NCI-H345 (cell line): ENCODE results near the gene ZNF536.
"Not testable (repeated sequence)": the region's sequence is repeated elsewhere in the genome, so short reads cannot be mapped to it uniquely, and the experiment has no call there.

Source experiments
- DNase-seq: peaks from one replicate; lab custom pipeline; 2025; lab: John Stamatoyannopoulos, UW

ZNF536 gene

DNA sequence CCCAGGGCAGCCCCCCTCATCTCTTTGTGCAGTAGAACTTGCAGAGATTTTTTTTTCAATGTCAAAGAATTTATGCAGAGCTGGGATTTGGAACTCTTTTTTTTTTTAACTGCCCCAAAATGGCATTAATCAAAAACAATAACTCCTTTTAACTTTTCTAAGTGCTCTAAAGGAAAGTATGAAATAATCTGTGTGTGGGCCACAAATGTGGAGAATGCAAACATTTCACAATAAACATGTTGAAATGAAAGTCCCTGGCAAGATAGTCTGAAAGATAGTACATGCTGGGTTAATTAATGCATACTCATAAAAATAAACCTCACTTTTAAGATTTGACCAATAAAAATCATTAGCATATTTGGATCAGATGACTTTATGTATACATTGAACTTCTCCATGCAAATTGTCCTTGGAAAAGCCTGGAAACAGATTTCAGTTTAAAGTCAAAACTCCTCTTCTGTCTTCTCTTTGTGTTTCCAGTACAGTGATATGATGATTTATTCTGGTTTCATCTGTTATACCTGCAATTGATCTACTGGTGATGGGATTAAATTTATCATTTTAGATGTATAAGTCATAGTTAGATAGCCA is 30.5 kb upstream of the ZNF536 start:
- DNase-seq = no peak

DNA sequence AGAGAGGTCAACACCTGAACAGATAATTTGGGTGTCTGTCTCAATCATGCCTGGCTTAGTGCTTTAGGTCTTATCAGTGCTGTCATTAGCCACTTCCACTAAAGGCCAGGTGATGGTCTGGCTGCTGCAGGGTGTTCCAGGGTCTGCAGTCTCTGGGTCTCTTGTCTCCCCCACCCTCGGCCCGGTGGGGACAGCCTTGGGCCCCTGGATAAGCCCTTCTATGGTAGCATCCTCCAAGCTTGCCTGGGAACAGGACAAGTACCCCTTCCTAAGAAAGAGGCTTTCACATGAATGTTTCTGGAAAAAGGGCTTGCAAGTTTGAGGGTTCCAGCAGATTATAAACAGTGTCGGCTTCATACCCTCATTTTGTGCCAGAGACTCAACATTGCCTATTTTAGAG is 29.3 kb upstream of the ZNF536 start:
- DNase-seq = no peak

DNA sequence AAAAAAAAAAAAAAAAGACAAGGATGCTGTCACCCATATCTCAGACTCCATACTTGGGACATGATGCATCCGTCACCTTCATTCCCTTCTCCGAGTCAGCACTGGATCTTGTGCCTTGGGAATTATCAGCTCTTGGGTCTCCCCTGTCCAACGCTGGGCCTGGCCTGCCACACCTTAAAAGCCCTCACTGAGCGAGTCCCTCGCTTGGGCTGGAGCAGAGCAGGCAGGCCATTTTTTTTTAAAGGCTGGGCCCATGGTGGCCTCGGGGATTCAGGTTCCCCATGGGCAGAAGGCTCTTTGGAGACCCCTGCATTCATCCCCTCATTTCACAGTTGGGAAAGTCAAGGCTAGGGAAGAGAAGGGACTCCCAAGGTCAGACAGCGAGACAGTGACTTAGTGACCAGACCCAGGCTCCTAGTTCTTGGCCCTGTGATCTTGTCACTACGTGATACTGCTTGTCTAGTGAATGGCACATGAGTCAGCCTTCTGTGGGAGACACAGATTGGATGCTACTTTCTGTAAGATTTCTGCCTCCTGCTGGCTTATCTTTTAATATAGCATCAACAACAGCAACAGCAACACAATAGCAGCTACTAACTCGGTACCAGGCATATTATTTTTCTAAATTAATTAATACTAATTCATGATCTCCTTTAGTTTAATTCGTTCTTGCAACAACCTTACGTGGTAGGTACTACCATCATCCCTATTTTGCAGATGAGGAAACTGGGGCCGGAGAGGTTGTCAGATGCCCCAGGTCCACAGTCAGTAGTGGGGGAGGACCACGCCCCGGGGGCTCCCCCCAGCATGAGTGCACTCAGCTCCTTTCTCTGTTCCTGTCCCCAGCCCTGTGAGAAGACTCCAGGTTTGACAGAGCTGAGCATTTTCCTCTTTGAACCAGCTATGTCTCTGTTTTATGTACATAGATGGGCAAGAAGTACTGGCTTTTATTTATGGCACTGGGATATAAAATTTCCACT is 27.4 kb upstream of the ZNF536 start:
- no peak for DNase-seq

DNA sequence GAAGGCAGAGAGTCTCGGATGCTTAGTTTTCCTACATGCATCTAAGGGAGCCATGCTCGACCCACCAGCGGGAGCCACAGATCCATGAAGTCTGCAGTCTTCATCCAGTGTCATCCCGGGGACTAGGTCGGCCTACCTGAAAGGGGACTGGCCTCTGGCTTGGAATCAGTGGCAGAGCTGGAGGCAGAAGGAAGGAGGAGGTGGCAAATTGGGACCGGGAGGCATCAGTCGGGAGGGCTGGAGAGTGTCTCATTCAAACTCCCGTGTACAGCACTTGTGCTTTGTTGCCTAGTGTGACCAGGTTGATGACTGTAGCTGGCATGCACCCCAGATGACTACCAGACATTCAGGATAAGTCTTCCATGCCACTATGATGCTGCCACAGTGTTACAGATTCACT is 26.5 kb upstream of the ZNF536 start:
- DNase-seq = no peak

DNA sequence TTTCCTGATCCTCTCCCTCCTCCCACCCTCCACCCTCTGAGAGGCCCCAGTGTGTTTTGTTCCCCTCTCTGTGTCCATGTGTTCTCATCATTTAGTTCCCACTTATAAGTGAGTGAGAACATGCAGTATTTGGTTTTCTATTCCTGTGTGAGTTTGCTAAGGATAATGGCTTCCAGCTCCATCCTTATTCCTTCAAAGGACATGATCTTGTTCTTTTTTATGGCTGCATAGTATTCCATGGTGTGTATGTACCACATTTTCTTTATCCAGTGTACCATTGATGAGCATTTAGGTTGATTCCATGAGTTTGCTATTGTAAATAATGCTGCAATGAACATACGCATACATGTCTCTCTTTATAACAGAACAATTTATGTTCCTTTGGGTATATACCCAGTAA is 25.7 kb upstream of the ZNF536 start:
- DNase-seq = not testable (repeated sequence)

DNA sequence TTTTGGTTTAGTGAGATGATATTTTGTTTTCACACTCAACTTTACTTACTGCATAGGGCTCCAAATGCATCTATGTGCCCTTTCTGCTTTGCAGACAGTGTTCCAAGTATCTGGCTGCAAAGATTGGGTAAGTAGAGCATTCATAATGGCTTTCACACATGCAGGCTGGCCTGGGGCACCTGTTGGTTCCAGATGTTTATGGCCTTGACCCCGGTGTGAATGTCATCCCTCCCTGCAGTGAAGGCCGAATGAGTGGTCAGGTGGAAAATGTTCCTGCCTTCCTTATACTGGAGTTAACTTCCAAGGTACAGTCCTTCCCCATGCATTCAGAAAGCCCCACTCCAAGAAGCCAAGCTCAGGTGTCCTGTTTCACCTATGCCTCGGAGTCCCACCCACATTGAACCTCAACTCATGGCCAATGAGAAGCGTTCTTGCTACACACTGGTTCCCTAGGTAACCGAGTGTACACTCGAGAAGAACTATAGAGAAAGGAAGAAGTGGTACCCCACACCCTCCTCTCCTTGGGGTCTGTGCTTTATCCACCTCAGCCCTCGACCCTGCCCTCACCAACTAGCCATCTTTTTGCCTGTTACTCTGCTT is 23.0 kb upstream of the ZNF536 start:
- no peak for DNase-seq

DNA sequence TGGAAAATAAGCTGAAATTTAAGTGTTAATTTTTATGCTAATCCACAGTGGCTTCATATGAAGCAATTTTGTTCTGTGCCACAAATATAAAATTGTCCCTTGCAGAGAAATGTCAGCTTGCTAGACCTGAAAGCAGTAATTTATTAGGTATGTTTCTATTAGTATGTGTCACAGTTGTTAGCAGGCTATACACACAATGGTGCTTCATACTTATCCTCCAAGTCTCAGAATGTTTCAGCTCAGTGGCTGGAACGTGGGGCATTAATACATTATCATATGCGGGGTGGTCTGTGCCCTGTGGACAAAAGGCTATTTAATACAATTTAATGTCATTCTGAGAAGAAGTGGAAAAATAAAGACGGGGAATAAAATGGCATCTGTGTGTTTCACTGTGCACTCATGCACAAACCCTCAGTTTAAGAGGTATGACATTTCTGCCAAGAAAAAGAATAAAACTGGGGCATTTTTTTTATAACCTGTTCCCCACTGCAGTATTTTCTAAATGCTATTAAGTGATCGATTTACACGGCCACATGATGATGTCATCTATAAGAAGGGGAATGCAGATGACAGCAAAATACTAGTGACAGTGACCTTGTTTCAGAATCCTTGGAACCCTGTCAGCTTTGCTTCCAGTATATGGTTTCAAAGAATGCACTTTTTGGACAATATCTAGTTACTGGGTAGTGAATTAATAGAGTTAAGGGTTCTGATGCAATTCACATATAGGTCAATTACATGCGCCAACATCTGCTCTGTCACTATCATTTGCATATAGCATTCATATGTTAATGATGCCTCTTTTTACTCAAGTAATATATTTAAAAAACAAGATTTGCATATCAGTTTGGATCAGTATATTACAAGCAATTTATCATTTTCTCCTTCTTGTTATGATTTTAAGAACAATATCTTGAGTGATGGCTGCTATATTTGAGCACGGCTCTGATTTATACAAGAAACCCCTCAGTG is 21.2 kb upstream of the ZNF536 start:
- DNase-seq = no peak

DNA sequence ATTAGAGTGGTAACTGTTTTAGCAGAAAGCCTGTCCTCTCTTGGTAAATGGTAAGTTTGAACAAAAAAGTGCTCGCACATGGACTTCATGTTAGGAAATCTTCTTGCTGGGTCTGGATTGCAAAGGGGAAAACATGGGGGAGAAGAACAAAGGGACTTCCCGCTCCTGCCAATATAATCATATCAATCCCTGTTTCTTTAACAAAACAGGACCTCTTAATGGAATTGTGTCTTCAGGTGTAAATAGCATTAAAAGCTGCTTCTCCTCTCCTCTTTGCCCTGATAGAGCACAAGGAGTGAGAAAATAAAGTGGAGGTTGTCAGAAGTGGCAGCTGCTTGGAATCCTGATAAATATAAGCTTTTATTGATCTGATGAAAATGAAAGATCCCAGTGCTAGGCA is 20.4 kb upstream of the ZNF536 start:
- DNase-seq = no peak

DNA sequence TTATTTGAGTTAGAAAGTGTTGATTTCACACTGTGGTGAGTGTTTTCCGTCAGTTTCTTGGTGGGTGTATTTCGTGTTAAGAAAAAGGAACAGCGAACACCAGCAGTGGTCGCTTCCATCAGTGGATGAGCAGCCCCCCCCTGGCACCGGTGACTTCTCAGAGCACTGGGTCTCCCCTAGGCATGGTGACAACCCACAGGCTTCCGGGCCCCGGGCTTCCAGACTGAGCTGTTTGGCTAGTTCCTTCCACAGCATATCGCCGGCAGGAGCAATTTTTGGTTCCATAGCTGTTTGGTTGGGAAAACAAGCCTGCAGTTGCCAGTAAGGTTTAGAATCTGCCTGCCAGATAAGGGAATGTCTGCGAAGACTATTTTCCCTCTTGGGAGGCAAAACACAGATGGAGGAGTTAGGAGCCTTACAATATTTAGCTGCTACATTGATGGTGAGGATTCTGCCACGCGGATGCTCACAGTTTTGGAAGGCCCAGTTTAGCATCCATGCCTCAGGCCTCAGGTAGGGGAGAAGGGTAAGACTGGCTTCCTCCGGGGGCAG is 18.7 kb upstream of the ZNF536 start:
- DNase-seq = no peak

DNA sequence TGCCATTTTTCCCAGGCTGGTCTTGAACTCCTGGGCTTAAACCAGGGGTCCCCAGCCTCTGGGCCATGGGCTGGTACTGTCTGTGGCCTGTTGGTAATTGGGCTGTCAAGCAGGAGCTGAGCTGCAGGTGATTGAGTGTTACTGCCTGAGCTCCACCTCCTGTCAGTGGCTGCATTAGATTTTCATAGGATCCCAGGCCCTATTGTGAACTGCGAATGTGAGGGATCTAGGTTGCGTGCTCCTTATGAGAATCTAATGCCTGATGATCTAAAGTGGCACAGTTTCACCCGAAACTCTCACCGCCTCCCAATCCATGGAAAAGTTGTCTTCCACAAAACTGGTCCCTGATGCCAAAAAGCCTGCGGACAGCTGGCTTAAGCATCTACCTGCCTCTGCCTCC is 16.6 kb upstream of the ZNF536 start:
- no peak for DNase-seq

DNA sequence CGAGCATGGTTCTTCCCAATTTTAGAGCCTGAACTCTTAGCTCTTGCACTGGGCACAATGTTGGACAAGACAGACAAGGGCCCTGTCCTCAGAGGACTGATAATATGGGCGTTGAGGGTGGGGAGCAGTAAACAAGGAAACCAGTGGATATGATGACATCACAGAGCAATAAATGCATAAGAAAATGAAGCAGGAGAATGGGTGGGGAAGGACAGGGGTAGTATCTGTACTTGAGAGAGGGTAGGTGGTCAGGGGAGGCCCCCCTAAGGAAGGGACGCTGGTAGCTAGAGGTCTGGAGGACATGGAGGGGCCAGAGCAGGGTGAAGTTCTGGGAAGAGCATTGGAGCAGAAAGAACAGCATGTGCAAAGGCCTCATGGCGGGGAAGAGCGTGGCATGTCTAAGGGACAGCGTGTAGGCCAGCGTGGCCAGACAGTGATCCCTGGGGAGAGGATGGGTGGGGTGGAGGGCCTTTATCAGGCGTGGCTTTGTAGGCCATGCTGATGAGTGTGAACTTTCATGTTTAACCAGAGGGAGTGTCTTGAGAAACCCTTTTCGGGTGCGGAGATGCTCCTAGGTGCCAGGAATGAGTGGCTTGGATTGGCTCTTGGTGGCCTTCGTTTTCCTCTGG is 15.1 kb upstream of the ZNF536 start:
- no peak for DNase-seq

DNA sequence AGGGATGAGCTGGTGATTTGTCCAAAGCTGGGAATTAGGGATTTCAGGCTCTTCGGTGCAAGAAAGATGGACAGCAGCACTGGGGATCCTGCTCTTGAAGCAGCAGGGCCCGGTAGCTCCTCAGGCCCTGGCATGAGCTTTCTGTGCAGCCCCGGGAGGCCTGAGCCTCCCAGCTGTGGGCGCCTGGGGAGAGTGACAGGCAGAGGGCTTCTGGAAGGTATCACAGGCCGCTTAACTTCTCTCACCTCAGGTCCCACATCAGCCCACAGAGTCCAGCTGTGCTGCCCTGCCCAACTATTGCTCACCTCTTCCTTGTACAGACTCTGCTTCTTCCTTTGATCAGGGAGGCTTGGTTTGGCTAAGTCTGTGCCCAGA is 14.6 kb upstream of the ZNF536 start:
- DNase-seq = no peak

DNA sequence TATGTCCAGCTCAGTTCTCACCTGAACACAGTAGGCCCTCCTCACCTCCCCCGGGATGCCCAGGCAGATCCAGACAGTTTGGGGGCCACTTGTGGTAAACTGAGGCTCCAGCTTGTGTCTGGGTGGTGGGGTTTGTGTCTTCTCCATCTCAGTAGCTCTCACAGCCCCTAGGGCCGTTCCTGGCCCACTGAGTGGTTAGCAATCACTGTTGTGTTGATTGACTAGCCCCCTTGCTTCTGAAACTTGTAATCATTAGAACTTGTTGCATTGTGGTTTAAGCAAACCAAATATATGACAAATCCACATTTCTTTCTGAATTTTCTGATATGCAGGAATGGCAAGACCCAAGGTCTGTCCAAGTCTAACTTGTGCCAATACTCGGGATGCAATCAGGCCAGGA is 13.9 kb upstream of the ZNF536 start:
- no peak for DNase-seq

DNA sequence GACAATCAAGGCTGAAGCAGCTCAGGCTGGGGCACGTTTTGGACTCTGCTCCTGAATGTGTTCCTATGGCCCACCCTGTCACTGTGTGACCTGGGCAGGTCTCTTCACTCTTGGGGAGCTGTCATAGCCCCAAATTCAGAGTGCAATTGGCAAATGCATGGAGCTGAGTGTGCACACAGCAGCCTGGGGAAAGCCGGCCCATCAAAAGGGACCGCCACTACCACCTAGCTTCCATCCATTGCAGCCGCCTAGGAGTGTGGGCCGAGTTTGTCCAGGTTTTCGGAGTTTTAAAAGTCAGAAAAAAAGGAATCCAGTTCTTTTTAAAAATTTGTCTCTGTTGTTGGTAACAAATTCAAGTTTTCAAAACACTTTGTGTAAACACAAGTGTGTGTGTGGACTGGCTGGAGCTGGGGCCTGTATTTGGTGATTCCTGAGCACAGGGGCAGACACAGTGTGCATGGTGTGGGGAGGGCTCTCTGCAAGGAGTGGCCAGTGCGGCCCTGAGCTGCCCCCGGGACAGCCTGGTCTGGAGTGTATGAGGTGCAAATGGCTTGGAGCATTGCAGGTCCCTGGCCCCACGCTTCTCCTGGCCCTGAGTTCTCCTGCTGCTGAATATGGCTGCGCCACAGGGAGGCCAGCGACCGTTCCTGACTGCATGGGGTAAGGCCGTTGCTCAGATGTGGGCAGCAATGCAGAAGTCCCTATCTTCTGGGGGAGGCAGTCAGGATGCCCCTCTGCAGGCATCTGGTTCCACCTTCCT is 13.2 kb upstream of the ZNF536 start:
- DNase-seq = no peak

DNA sequence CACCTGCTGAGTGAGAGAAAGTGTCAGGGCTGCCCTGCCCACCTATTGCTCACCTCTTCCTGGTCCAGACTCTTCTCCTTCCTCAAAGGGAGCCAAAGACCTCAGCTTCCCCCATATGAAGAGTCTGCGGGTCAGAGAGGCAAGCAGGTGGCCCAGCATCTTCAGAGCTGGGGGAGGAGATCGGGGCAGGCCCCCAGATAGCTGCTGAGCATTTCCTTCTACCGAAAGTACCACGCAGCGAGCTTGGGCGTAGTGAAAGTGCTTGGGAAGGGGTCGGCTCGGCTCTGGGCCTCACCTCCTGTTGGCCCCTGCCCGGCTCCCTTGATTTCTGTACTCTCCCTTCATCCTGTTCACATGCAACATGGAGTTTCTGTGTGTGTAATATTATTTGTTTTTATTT is 12.2 kb upstream of the ZNF536 start:
- no peak for DNase-seq

DNA sequence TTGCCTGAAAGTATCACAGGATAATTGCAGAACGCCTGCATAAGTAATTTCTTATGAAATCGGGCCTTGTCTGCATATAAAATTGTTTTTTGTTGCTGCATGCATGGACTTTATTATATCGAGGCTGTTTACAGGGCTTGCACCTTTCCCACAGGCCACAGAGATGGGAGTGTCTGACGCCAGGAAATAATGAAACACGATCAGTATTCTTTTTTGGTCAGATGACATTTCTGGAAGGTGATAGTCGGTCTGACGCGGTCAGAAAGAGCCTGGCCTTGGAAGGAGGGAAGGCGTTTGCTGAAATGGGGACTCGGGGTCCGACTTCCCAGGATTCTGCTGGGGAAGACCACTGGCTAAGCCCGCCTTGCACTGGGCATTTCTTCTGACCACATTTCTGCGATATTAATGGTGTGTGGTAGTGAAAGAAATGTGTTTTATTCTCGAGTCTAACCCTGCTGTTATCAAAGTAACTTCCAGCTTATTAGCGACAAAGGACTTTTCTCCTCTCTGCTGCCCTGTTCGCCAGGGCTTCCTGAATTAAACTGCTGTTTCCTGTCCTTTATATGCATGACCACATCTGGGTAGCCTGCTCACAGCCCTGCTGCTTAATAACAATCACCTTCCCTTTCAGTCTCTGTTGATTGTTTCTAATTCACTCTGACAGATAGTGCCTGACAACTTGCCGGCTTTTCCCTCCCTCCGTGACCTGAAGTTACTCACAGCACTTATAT is 11.6 kb upstream of the ZNF536 start:
- no peak for DNase-seq

DNA sequence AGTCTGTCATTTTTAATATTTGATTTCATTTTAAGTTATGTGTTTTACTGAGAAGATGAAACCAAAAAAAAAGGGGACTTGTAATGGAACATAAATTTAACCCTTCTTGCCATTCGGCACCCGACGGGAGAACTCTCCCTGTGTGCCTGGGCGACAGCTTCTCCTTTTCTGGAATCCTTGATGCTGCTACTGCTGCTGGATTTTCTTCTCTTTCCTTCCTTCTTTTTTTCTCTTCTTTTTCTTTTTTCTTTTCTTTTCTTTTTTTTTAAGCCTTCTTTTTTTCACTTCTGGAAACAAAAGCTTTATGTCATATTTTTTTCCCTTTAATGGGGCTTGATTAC is 11.1 kb upstream of the ZNF536 start:
- no peak for DNase-seq

DNA sequence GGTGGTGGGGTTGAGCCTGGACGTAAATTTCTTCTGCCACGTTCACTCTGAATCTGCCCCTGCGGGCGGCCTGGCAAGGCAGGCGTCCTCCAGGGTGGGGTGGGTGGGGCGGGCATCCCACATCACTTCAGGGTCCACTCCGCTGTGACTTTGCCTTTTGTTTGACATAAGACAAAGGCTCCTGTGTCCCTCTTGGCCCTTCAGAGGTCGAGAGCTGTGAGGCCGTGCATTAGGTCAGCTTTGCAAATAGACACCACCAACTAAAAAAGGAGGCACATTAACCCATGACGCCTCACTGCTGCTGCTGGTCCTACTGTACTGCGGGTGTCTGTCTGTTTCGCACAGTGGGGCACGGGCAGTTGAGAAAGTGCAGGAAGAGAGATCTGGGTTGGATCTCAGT is 10.5 kb upstream of the ZNF536 start:
- DNase-seq = no peak

DNA sequence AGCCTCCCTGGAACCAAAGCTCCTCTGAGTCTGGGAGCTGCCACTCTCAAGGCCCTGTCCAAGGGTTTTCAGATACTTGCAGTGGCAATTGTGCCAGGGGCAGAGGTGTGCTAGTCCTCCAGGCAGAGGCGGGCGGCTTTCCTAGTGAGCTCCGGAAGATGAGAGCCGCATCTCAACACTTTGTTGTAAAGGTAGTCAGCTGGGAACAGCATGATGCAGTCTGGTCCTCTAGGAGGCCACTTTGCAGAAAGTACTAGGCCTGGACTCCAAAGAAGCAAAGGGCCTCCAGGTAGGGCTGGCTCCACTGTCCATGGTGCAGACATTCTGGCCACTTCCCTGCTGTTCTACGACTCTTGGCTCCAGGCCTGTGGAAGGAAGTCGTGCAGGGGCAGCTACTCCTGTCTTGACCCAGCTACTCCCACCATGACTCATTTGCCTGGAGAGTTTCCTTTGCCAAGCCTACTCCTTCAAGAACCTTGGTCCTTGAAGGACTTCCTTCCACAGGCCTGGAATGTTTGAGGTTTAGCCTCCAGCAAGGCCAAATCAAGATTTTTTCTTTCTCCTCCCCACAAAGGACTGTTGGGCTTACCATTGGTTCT is 9.9 kb upstream of the ZNF536 start:
- DNase-seq = no peak

DNA sequence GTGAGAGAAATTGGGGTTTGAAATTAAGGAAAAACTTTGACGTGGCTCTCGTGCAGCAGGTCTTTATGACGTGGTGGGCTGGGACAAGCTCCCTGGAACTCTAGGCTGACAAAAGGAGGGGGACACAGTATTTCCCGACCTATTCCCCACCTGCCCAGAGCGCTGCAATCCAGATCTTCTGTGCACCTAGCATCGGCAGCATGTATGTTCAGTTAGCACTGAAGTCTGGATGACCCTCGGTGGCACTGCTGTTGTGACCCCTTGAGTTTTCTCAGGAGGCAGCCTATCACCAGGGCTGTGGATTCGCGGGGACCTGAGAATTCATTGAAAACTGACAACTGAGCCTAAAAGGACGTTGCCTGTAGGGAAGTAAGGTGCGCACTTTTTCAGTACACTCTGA is 9.1 kb upstream of the ZNF536 start:
- no peak for DNase-seq
